Measurements from ENCODE around the gene TMEM45A.
"Not testable (repeated sequence)": the region's sequence is repeated elsewhere in the genome, so short reads cannot be mapped to it uniquely, and the experiment has no call there.

TMEM45A gene

DNA sequence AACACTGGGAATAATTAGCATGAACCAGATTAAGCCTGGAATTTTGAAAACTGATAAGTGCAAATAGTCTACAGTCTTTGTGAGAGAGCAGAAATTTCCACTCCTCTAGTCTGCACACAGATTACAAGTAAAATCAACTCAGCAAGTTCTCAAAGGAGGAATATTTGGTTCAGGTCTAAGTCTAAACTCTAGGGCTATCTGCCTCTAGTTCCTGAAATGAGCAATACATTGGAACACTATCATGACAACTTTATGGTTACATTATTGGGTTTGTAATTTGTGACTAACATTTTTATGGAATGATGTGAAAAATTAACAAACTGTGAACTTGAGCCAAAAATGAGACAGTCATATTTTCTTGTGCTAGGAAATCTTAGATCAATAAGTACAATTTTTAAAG lies 86.2 kb downstream of the TMEM45A start:
- no peak for DNase-seq

DNA sequence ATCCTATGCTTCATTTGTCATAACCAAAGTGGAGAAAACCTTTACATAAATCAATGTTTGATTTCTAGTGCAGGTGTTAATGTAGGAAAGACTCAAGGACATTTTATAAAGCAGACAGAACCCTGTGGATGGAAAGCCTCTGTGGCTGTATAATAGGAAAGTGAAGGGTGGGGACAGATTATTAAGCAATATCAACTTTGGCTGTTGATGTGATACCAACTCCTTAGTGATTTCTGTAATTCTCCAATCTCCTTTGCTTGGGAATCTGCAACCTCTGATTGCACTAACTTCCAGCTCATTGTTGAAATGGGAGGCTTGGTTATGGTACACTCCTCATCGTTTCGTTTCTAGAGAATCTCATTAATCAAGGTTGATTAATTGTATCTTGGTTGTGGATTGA lies 87.7 kb downstream of the TMEM45A start:
- DNase-seq = no peak

DNA sequence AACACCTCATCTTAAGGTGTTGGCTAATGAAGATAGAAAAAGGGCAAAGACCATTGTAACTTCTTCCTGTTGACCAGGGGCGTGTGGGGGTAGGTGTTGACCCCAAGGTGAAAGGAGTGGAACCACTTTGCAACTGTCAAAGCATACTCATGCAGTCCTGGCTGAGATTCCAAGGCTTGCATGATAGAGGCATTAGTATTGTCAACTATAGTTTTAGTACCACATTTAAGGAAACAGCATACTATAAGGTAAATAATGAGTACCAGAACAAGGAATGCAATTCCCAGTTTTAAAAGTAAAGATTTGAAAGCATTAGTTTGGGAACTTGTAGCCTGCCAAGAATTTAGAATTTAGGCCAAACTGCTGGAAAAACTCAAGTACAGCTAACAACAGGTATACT lies 89.2 kb downstream of the TMEM45A start:
- DNase-seq = no peak

DNA sequence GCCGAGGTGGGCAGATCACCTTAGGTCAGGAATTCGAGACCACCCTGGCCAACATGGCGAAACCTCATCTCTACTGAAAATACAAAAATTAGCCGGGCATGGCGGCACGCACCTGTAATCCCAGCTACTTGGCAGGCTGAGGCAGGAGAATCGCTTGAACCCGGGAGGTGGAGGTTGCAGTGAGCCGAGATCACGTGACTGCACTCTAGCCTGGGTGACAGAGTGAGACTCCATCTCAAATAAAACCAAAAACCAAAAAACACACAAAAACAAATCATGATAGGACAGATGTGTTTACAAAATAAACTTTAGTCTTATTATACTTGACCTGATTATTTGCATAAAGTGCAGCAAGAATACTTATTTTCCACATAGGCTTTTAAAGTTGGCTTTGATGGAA lies 89.7 kb downstream of the TMEM45A start:
- not testable (repeated sequence) for DNase-seq

DNA sequence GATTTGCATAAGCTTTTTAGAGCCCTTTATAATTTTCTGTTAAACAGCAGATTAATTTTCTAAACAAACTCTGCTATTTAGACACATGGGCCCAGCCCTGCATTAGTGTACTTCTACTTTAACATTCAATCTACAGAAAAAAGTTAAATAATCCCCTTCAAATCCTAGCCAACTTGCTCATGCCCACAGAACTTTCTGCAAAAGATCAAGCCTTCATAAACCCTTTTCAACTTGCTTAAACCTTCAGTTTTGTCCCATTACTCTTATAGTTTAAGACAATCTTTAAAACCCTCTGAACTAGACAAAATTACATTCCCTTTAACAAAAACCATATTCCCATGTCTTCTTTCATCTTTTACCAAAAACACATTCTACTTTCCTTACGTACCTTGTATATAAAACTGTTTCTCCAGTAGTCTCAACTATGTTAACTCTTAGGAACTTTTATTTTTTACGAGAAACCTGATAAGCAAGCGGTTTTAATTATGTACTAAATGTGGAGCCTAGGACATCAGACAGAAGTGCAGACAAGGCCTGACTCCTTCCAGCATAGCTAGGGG lies 91.8 kb downstream of the TMEM45A start:
- DNase-seq = no peak

DNA sequence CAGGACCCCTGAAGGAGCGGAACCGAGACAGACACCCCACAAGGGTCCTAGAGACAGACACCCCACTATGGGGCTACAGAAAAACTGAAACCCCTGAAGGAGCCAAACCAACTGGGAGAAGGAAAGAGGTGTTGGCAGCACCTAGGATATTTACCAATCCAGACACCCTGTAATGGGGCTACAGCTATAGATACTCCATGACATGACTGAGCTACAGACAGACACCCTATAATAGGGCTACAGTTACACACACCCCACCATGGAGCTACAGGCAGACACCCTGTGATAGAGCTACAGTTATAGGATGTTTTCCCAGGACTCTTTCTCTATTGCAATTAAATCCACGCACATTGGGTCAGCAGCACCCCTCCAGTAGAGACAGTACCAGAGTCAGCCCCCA lies 94.4 kb downstream of the TMEM45A start:
- no peak for DNase-seq

DNA sequence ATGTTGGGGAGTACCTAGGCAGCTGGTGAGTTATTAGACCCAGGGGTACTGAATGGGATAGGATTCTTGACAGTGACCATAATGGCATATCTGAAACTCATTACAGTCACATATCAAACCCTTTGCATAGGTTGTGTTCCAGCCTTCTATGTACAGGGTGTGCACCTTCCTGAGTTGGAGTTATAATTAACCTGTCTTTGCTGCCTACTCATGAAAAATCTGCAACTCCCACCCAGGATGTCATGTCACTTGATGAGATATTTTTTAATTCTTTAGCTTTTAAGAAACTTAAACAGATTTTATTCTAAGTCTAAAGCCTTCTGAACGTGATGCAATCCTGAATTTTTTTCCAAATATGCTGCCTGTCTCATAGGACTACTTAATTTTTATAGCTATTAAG lies 95.8 kb downstream of the TMEM45A start:
- DNase-seq = no peak

DNA sequence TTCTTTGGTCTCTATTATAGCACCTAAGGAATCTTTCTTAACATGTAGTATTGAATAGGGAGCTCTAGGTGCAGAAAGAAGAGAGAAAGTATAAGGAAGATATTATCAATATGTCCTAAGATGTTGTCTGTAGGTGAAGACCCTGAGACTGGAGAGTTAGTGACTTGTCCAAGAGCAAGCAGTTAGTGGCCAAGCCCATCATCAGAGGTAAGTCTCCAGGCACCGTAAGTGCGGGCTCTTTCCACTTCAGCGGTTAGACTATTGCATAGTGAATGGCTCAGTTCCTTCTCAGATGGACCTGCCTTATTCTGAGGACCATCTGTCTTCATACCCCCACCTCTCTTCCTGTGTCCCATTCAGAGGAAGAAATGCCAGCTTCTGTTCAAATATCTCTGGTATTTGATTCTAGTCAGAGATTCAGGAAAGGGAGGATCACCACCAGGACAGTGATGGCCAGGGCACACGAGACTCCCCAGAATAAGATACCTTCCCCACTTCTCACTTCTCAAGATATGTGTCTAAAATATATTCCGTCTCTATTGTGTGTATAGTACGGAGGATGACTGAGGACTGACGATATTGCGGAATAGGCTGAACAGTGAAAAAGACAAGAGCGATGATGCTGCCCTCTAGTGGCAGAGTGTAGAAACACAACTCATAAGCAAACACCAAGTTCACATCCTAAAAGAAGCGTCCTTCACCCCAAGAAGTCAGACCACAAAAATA lies 97.9 kb downstream of the TMEM45A start:
- peak; percentile 75 for DNase-seq

DNA sequence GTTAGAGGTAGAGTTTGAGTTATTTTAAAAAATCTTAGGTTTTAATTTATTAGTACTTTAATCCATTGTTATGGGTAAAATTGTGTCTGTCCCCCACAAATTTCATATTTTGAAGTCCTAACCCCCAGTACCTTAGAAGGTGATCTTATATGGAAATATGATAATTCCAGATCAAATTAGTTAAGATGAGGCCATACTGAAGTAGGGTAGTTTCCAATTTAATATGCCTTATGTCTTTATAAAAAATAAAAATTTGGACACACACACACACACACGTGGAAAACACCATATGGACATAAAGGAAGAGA lies 98.4 kb downstream of the TMEM45A start:
- DNase-seq = no peak

DNA sequence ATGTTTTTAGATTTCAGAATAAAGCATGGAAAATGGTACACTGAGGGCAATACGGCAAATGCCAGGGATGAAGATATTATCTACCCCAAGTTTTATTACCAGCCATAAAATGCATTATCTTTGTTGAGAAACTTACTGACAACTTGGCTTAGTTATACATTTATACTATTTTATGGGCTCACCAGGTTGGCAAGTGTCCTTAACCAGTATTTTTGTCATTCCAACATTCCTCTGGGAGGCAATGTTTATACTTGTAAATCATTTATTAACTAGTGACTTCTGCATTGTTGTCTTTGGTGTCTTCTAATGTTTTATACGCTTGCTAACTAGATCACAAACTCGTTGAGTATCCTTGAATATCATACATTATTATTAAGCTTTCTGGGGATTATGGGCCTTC lies 99.0 kb downstream of the TMEM45A start:
- no peak for DNase-seq

DNA sequence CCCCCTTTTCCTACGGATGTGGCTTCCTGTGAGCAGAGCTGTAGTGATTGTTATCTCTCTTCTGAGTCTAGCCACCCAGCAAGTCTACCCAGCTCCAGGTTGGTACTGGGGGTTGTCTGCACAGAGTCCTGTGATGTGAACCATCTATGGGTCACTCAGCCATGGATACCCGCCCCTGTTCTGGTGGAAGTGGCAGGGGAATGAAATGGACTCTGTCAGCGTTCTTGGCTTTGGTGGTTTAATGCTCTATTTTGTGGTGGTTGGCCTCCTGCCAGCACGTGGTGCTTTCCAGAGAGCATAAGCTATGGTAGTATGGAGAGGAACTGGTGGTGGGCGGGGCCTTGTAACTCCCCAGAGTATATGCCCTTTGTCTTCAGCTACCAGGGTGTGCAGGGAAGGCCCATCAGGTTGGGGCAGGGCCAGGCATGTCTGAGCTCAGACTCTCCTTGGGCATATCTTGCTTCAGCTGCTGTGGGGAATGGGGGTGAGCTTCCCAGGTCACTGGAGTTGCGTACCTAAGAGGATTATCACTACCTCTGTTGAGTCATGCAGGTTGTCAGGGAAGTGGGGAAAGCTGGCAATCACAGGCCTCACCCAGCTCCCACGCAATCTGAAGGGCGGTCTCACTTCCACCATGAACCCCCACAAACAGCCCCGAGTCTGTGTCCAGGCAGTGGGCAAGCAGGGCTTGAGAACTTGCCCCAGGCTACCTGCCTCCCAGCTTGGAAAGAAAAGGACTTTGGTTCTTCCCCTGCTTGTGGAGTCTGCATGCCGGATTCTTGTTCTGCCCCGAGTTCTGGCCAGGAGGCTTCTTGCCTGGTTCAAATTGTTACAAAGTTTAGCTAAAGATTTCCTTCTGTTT lies 108.0 kb downstream of the TMEM45A start:
- no peak for DNase-seq

DNA sequence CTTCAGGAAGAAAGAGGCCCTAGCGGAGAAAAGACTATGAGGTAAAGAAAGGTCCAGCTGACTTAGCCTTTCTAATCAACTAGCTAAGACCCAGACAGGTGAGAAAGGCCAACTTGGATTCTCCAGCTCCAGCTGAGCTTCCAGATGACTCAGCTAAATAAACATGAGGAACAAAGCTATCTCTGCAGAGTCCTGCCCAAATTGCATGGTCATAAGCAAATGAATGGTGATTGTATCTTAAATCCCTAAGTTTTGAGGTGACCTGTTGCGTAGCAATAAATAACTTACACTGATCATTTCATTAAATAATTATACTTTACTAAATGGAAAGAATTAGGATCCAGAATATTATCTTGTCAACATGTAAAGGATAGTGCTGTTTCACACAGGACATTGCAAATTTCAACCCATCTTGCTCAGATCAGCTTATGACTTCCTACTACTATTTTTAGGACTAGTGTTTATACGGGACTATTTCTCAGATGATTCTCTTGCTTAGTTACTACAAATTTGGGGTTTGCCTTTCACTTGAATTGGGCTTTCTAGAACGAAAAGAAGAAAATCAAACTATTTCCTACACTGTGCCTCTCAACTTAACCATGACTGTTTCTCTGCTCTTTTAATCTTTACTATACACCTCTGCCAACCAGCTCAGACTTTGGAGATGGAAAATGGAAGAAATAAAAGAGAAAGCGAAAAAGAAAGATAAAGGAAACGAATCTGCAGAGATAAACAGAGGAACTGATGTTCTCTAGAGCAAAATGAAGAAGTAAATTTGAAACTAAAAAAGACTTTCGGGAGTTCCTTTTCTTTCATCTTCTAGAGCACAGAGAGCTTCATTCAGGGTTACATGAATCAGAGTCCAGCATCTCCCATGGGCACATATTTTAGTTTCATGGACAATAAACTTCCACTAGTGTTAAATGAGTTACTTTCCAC lies 110.4 kb downstream of the TMEM45A start:
- DNase-seq = no peak

DNA sequence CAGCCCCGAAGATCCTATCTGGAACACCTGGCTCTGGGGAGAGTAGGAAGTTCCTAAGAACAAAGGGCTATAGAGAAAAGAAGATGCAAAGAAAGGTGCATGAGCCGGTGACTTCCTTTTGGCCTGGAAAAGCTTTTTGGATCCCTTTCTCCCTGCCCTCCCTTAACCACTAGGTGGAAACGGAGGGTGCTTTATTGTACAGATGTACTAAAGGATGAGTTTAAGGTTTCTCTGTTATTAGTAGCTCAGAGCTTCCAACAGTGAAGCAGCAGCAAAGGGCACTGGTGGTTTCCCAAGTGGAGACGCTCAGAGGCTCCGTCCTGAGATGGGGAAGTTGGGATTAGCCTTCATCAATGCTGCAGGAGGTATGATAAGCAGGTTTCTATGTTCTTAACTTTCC lies 111.0 kb downstream of the TMEM45A start:
- DNase-seq = no peak

DNA sequence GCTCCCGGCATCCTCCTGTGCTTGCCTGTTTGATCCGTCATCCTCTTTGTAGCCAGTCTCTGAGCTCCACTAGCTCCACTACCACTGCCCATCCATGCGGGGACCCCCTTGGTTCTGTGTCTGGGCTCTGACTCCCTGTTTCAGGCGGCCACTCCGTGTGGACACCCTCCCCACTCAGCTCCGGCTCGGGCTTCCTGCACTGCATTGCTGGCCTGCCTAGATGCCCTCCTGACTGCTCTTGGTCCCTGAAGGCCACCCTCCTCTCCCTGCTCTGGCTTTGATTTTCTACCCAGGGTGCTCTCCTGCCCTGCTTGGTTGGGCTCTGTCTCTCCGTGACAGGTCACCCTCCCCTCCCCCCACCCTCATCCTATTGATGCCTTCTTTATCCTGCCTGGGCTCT lies 112.9 kb downstream of the TMEM45A start:
- DNase-seq = no peak

DNA sequence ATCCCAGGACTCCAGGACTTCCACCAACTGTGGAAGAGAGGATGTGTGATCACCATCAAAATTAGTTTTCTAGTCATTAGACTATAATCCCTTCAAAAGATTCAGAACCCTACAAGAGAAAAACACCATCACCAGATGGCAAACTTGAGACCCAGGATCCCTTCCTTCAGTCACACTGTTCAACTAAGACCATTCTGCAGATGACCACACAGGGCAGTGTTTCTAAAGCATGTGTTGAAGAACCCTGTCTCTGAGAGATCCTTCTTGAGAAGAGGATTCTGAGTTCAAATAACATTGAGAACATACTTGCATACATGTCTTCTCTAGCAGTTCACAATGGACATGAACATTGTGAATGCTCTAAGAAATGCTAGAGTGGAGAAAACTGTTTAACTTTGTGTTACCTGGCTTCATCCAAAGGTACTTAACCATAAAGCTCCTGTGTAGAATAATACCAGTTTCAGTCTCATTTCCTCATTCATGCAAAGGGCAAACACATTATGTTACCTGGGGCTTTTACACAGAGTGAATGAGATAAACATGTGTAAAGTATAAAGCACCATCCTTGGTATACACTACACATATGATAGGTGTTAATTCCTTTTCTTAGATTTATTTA lies 114.6 kb downstream of the TMEM45A start:
- no peak for DNase-seq

DNA sequence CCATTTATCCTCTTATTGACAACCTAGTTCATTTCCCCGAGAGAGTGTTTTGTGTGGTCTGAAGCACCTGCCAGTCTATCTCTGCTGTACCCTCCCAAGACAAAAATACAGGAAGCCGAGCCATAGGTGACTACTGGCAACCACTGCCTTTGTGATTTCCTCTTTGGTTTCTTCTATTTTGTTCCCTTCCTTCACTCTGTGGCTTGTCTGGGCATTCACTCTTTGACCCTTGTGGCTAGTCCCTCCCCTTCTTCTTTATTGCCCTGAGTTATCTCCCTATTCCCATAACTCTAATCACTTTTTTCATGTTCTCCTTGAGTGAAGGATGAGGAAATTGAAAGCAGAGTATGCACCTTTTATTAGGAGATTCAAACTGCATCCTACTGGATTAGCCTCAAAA lies 116.9 kb downstream of the TMEM45A start, which contains the start of gene ADGRG7:
Gene ADGRG7, plus strand, starts transcription at position 297 of the 400 bp plus-strand sequence. CDS start 256 bp downstream, outside the sequence.
- no peak for DNase-seq

DNA sequence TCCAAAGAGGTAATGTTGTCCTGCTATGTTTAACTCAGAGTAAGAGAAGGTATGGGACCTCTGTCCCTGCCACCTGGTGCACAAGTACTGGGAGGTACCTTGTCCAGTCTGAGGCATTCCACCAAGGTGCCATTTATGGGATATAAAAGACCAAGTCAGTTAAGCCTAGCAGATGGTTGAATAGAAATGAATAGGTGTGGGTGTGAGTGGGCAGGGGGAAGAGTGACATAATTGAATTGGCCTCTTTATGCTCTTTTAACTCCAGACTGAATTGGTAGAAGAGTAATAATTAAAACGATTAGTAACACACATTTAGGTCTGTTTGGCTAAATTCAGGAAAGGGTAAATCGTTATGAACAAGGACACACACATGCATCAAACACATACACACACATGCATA lies 117.5 kb downstream of the TMEM45A start:
- DNase-seq = no peak

DNA sequence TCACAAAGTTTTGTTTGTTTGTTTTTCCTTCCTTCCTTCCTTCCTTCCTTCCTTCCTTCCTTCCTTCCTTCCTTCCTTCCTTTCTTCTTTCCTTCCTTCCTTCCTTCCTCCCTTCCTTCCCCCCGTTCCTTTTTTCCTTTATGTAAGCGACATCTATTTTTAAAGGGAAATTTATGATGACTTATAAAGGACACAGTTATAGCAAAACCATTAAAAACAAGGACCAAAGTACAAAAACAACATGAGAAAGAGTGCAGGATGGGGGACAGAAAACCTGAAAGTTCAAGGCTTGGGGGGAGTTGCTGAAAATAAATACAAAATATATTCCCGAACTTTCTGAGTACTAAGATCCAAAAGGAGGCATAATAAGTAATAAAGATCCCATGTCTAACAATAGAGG lies 118.8 kb downstream of the TMEM45A start:
- no peak for DNase-seq

DNA sequence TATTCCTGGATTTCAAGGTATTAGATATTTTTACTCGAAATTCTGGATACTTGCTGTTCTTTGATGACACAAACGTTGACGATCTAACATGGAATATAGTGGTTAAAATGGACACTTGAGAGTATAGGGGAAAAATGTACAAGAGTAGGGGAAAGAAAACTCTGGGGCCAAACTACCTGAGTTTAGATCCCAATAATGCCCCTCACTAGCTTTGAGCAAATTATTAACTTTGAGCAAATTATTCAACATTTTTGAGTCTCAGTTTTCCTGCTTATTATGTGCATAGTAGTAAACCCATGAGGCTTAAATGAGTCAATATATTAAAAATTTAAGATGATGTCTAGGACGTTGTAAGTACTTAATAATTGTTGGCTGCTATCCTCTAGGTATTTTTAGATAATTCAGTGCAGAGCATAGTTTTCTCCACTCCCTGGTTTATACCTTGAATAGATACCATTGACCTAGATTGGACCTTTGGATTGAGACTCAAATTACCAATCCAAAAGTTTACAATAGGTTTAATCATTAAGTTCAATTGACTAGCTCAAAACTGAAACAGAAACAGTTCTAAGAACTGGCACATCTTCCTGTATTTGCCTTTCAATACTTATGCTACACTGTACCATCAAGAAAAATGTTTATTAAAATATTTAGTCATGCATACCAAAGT lies 121.4 kb downstream of the TMEM45A start:
- DNase-seq = no peak

DNA sequence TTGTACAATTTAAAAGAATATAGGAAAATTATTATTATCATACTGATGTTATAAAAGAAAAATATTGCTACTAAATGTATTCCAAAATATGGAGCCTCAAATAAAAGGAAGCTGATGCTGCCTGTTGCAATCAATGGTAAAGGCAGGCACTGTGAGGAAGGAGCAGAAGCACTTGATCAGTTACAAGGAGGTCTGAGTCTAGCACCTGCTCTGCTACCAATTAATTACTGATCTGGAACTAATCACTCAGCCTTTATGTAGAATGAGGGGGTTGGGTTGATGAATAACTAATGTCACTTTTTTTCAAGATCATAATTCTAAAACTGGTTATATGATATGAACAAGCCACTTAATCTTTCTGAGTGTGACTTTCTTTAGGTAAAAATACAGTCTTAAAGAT lies 122.5 kb downstream of the TMEM45A start:
- no peak for DNase-seq

DNA sequence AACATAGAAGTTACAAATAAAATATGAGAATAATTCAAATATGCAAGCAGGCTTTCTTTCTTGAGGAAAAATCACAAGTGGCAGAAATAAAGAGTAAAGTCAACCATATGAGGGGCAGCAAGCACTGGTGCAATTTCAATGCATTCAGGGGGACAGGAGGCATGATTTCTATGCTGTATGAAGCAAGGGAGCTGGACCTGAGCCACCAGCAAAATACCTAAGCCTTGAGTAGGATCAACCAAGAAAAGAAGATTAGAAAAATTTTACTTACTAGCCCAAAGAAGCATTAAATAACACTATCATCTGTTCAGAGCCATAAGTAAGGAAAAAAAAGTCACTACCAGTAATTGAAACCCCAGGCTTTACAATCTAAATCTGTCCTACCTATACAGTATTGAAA lies 123.3 kb downstream of the TMEM45A start:
- DNase-seq = no peak

DNA sequence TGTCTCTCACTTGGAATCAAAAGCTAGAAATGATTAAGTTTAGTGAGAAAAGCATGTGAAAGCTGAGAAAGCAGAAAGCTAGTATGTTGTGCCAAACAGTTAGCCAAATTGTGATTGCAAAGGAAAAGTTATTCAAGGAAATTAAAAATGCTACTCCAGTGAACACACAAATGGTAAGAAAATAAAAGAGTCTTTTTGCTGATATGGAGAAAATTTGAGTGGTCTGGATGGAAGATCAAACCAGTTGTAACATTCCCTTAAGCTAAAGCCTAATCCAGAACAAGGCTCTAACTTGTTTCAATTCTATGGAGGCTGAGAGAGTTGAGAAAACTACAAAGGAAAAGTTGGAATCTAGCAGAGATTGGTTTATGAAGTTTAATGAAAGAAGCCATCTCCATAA lies 128.8 kb downstream of the TMEM45A start:
- DNase-seq = no peak
